Peyer's patch (tissue), 4 donors: ENCODE measurements around the gene PLIN1. TPM values are rescaled to one million over a fixed set of nuclear protein-coding genes. Genes with fewer than 3 reads are reported as not detected.
A peak's percentile ranks its signal among the peaks of the same experiment; 100 is the strongest.

Source experiments
- DNase-seq, 3 donors: peaks; one replicate each; pipeline ENCODE4 v3.0.0-alpha.2; 2017 to 2019
- H3K27ac ChIP-seq, 4 donors: fragments of 200-600 bp; sonication (generic); one replicate each; pipeline ENCODE4 v1.5.1; 2016 to 2019
- H3K27me3 ChIP-seq, 2 donors: fragments of 200-600 bp; sonication (generic); one replicate each; pipeline ENCODE4 v1.5.1; 2019
- H3K36me3 ChIP-seq, 3 donors: fragments of 200-600 bp; sonication (generic); one replicate each; pipeline ENCODE4 v1.5.1; 2016 to 2019
- H3K4me1 ChIP-seq, 4 donors: fragments of 200-600 bp; sonication (generic); one replicate each; pipeline ENCODE4 v1.5.1; 2016 to 2019
- H3K4me3 ChIP-seq, 4 donors: fragments of 200-600 bp; sonication (generic); 1 replicate in 3 of 4; 2 replicates in 1 of 4; pipeline ENCODE4 v1.5.1; 2016 to 2019; ENCODE audit warnings: mild to moderate bottlenecking in 1 of 4
- H3K9me3 ChIP-seq, 4 donors: fragments of 200-600 bp; sonication (generic); one replicate each; pipeline ENCODE4 v1.5.1; 2016 to 2019; ENCODE audit warnings: mild to moderate bottlenecking in 1 of 4
- POLR2A ChIP-seq, 2 donors: fragments of 450-650 bp; IDR thresholded peaks; one replicate each; pipeline ENCODE4 v1.5.1; 2017; ENCODE audit warnings: antibody characterized with exemption in 2 of 2, mild to moderate bottlenecking in 2 of 2, moderate library complexity in 2 of 2
- total RNA-seq, 4 donors: library from RNA; depleted of rRNA; stranded (reverse); fragments of >200 nt; gene quantifications; one replicate each; pipeline ENCODE4 v1.1.0, GENCODE V29; 2016
- TF ChIP-seq, protein P1 (sequence below), 6 experiments: fragments of 450-650 bp in 4 of 6; fragments of 200-600 bp in 2 of 6; sonication (generic) in 1 of 6; IDR thresholded peaks; one replicate each; pipeline ENCODE4 v1.5.1; 2017 to 2019; ENCODE audit warnings: antibody characterized with exemption in 6 of 6, mild to moderate bottlenecking in 3 of 6, moderate library complexity in 1 of 6

Gene PLIN1
- total RNA-seq, 4 donors from 2014 or later, result 7.5 to 10.1 (median 8.9) TPM; not detected in 1

DNA sequence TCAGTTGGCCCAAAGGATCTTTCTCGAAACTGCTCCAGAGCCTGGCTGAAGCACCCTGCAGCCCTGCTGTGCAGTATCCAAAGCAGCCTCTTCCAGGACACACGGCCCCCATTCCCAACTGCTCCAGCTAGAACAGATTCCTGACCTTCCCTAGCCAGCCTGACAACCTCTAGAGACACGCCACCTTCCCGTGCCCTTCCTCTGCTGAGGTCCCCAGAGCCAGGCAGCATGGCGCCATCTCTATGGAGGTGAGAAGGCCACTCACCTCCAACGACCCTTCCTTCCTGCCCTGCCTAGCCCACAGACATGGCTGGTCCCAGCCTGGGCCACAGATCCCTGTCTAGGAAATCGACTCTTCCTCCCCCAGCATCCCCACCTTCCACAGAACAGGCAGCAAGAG lies 27.0 kb downstream of the PLIN1 start:
- Histone ChIP-seq H3K27ac (no peak overlapping the region), H3K4me1 (peaks cover 0 to 17% (median 6%) of the 10 kb centered on the region in 4 donors), H3K27me3 (peaks cover 0 to 7% of the 10 kb centered on the region in 2 donors), H3K36me3 (no peaks in the 10 kb centered on the region), H3K4me3 (no peak overlapping the region), H3K9me3 (no peaks in the 10 kb centered on the region)
- DNase-seq, result peak in 1 of 3 donors; percentile 28
- TF ChIP-seq, protein P1, sequence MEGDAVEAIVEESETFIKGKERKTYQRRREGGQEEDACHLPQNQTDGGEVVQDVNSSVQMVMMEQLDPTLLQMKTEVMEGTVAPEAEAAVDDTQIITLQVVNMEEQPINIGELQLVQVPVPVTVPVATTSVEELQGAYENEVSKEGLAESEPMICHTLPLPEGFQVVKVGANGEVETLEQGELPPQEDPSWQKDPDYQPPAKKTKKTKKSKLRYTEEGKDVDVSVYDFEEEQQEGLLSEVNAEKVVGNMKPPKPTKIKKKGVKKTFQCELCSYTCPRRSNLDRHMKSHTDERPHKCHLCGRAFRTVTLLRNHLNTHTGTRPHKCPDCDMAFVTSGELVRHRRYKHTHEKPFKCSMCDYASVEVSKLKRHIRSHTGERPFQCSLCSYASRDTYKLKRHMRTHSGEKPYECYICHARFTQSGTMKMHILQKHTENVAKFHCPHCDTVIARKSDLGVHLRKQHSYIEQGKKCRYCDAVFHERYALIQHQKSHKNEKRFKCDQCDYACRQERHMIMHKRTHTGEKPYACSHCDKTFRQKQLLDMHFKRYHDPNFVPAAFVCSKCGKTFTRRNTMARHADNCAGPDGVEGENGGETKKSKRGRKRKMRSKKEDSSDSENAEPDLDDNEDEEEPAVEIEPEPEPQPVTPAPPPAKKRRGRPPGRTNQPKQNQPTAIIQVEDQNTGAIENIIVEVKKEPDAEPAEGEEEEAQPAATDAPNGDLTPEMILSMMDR (IDR thresholded peaks at IDR 0.05), result no peak
- TF ChIP-seq POLR2A (IDR thresholded peaks at IDR 0.05), result no peak

DNA sequence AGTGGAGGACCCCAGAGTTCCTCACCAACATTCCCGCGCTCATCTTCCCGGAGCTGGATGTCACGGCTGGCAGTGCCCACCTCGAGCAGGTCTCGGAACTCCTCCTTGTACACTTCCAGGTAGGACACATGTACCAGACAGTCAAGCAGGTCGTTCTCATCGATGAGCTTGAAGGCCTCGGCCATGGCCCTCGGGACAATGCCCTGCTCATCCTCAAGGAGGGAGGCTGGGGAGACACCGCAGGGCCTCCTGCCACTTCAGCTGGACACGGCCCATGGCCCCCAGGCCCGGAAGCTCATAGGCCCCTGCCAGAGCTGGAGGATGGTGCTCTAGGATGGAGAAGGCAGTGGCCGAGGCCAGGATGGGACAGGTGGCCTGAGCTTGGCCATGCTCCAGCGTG lies 29.5 kb downstream of the PLIN1 start:
- Histone ChIP-seq H3K9me3 (no peaks in the 10 kb centered on the region), H3K4me1 (peaks cover 0 to 8% (median under 1%) of the 10 kb centered on the region in 4 donors), H3K4me3 (no peak overlapping the region), H3K27me3 (peaks cover 0 to 3% of the 10 kb centered on the region in 2 donors), H3K27ac (no peak overlapping the region), H3K36me3 (no peaks in the 10 kb centered on the region)
- DNase-seq, result peak in 2 of 3 donors; percentile 15 to 39
- no peak for TF ChIP-seq POLR2A (IDR thresholded peaks at IDR 0.05)
- TF ChIP-seq, protein P1 (IDR thresholded peaks at IDR 0.05), result no peak

DNA sequence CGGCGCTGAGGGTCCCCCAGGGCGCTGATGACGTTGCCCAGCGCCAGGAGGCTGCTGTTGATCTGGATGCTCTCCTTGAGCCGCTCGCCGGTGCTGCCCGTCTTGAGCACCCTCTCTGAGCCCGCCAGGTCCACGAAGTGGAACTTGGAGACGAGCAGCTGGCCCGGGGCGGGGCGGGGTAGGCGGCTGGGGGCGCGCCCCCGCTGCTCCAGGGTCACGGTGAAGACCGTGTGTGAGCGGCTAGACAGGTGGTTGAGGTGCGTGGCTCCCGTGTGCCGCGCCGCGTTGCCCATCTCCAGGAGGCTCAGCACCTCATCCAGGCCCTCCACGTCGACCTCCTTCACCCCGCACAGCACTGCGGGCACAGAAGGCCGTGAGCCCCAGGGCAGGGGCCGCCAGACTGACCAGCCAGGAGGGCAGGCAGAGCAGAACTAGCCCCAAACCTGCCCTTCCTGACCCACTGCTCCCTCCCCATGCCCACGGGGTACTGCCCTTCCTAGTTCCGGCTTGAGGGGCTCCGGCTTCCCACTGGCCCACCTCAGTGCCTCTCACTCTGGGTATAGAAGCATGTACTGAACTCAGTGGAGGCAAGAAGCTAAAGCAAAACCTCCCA lies 30.0 kb downstream of the PLIN1 start:
- peak in 2 of 3 donors; percentile 19 to 30 for DNase-seq
- H3K4me3 ChIP-seq, result no peak overlapping the region
- no peak for TF ChIP-seq POLR2A (IDR thresholded peaks at IDR 0.05)
- TF ChIP-seq, protein P1 (IDR thresholded peaks at IDR 0.05), result no peak
- H3K9me3 ChIP-seq, result no peaks in the 10 kb centered on the region
- no peak overlapping the region for H3K27ac ChIP-seq
- no peaks in the 10 kb centered on the region for H3K27me3 ChIP-seq
- peaks cover 0 to 4% (median 0%) of the 10 kb centered on the region in 4 donors for H3K4me1 ChIP-seq
- no peaks in the 10 kb centered on the region for H3K36me3 ChIP-seq

DNA sequence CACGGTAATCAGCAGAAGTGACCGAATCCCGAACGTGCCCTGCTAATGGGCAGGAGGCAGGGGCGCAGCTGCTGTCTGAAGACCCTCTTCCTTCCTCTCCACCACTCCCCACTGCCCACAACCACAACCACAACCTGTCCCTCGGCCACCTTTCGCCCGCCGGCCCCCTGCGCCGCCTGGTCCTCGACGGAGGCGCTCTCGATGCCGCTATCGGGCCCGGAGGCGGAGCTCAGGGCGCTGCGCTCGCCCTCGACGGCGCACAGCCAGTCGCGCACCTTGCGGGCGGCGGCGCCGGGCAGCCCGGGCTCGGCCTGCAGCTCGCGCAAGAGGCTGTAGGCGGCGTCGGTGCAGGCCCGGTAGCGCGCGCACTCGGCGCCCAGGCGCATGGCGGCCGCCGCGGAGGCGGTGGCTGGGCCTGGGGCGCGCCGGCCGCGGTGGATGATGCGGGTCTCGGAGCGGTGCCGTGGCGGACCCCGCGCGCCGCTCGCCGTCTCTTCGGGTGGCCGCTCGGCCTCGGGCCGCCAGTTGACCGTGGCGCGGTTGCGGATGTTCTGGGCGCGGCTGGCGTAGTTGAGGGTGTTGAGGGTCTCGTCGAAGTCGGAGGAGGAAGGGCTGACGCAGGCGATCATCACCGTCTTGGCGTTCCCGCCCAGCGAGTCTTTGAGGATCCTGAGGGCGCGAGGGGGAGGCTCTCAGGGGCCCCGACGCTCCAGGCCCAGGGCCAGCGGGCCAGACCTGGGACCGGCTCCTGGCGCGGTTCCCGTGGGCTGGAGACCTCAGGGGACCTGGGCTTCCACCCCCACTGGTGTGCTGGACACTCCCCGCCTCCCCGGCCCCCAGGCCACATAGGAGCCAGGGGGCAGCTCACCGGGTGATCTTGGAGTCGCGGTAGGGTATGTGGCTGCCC lies 30.8 kb downstream of the PLIN1 start:
- Histone ChIP-seq H3K27me3 (no peaks in the 10 kb centered on the region), H3K4me1 (peaks cover 0 to 4% (median 0%) of the 10 kb centered on the region in 4 donors), H3K27ac (no peak overlapping the region), H3K9me3 (no peaks in the 10 kb centered on the region), H3K4me3 (no peak overlapping the region), H3K36me3 (no peaks in the 10 kb centered on the region)
- DNase-seq, result peak in 2 of 3 donors; percentile 30 to 32
- no peak for TF ChIP-seq POLR2A (IDR thresholded peaks at IDR 0.05)
- TF ChIP-seq, protein P1 (IDR thresholded peaks at IDR 0.05), result no peak

DNA sequence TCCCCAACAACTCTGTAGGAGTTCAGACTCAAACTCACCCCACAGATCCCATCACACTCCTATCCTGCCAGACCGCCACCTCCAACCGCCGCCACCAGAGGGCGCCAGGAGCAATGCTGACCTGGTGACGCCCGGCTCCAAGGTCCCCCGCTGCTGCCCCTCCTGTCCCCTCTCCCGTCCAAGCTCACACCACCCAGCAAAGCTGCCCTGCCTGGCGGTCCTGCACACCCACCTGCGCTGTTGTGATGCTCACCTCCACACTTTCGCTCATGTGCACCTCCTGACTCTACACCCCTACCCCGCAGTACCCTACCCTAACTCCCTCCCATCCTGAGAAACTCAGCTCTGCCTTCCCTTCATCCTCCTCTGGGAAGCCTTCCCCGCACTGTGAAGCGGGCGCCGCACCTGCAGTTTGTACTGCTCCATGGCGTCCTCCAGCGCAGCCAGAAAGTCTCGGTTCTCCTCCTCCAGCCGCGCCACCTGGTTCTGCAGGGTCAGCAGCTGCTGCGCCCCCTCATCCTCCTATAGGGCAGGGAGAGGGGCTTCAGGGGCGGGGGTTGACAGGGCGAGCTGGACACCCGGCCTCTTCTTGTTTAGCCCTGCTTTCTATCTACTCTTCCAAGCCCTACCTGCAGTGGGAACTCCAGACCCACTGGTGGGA lies 31.8 kb downstream of the PLIN1 start:
- H3K4me1 ChIP-seq, result peaks cover 0 to 4% (median 0%) of the 10 kb centered on the region in 4 donors
- H3K4me3 ChIP-seq, result peak overlapping the region in 1 of 4 donors; percentile 30
- H3K9me3 ChIP-seq, result no peaks in the 10 kb centered on the region
- DNase-seq, result peak; percentile 54 to 90 (median 86)
- TF ChIP-seq POLR2A (IDR thresholded peaks at IDR 0.05), result no peak
- TF ChIP-seq, protein P1 (IDR thresholded peaks at IDR 0.05), result peak; percentile 2 to 78 (median 74)
- H3K27ac ChIP-seq, result no peak overlapping the region
- no peaks in the 10 kb centered on the region for H3K36me3 ChIP-seq
- H3K27me3 ChIP-seq, result no peaks in the 10 kb centered on the region
